Measurements from ENCODE around the gene COA7.

Gene COA7

DNA sequence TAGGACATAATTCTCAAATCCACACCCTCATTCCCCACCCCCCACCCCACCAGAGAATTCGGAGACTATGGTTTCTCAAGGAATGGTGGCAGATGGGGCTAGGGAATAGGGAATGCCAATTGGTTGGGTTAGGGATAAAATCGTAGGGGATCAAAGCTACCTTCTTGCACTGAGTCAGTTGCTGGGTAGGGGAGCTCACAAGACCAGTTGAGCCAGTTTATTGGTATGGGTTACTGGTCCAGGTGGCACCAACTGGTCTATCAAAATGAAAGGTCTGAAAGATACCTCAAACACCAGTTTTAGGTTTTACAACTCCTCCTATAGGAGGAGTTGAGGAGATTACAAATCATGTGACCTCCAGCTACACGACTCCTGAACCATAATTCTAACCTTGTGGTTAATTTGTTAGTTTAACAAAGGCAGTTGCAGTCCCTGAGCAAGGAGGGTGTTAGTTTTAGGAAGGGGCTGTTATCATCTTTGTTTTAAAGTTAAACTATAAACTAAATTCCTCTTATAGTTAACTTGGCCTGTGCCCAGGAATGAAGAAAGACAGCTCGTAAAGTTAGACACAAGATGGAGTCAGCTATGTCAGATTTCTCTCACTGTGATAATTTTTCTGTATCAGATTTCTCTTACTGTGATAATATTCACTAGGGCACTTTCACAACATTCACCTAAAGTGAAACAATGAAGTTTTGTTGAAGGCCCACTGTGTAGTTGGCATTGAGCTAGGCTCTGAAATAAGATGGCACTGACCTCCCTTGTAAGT is 62.6 kb downstream of the COA7 start:
- DNase-seq (ENCODE audit: low read depth) = no peak

Measured in HS-27A (cell line).